Measurements from ENCODE around the gene DNAJA2. TPM values are rescaled to one million over a fixed set of nuclear protein-coding genes. Genes with fewer than 3 reads are reported as not detected.

The DNAJA2 gene
- total and polyA plus RNA-seq, 9 of the 15 experiments (the other 6 are each of a cell fraction or from before 2014, with no cell fraction given), result 24.1 to 75.9 (median 50.7) TPM

DNA sequence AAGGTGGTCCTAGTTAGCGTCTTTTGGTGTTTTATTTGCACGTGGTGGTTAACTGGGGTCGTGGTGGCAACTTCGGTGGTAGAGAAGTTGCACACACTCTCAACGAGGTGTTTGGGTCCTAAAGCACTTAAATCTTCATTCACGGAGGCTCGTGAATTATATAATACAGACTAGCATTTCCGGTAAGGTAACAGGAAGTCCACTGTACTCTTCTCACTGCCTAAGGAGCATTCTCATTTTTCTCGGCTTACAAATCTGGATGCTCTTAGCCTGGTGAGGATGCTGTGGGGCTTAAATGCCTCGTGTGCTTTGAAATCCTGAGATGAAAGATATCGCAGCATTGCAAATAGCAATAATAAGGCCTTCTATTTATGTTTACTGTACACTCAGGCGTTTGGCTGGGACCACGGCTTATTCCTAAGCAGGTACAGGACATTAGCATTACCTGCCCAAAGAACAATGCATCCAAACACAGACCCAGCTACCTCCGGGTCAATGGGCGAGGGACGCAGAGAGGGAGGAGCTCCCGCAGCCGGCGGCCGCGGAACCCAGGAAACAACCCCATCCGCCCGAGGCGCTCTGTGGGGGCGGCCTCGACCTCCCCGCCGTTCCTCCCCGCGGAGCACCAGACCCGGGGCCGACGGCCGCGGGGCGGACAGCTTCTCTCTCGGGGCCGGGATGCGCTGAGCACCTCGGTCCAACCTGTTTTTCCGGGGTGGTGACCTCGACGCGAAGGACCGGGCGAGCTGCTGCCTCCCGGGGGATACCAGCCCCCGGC lies 856 bp downstream of the DNAJA2 start (continued):
- TF ChIP-seq ZNF609 (CRISPR knock-in tag; IDR thresholded peaks at IDR 0.05; ENCODE audit: borderline replicate concordance), result no peak
- no peak for TF ChIP-seq SLC30A9 (CRISPR knock-in tag; IDR thresholded peaks at IDR 0.05)
- no peak for TF ChIP-seq CHD7 (IDR thresholded peaks at IDR 0.05; ENCODE audit: low read depth, low read length)
- no peak for TF ChIP-seq ZNF512 (tag; IDR thresholded peaks at IDR 0.05)
- no peak for TF ChIP-seq TAF1 (IDR thresholded peaks at IDR 0.05; ENCODE audit: control insufficient read depth, extremely low read depth, insufficient read depth, low read length, severe bottlenecking)
- TF ChIP-seq STAT5A (IDR thresholded peaks at IDR 0.05; ENCODE audit: borderline replicate concordance, low read length), result no peak
- no peak for TF ChIP-seq CEBPB (tag; IDR thresholded peaks at IDR 0.05)
- TF ChIP-seq TGIF2 (CRISPR knock-in tag; IDR thresholded peaks at IDR 0.05), result no peak
